CD4-positive, alpha-beta T cell (primary cell): ENCODE data around the gene COG5. TPM values are rescaled to one million over a fixed set of nuclear protein-coding genes. Genes with fewer than 3 reads are reported as not detected.

Source experiments
- ATAC-seq: fragments of 200-7000 bp; cut with Tn5 transposase; one replicate; pipeline ENCODE4 v1.10.0; 2022; ENCODE audit warnings: mild to moderate bottlenecking; ENCODE audit not compliant: poor library complexity
- CTCF ChIA-PET: fragments of 350-600 bp; sonication (Branson Sonifier 250); formaldehyde crosslinking; loops from one replicate; lab custom pipeline; 2021; ENCODE audit warnings: antibody characterized with exemption, inconsistent platforms; lab: Charles Lee
- POLR2A ChIA-PET: fragments of 350-600 bp; sonication (Branson Sonifier 250); formaldehyde crosslinking; loops from one replicate; lab custom pipeline; 2021; ENCODE audit warnings: antibody characterized with exemption, inconsistent platforms; lab: Charles Lee
- DNase-seq, 14 experiments: peaks; one replicate each; pipeline ENCODE4 v3.0.0-alpha.2; 2013 to 2020; ENCODE audit warnings: mixed read lengths in 2 of 14
- H3K27ac ChIP-seq, 2 donors: one replicate each; pipeline versions ENCODE4 v1.5.1 to v1.7.0; 2013; ENCODE audit warnings: low read length in 2 of 2, low read depth in 1 of 2, mild to moderate bottlenecking in 1 of 2
- H3K27me3 ChIP-seq, 2 experiments: 1 replicate in 1 of 2; 2 replicates in 1 of 2; pipeline versions ENCODE4 v1.6.1 to v1.7.0; 2013; ENCODE audit warnings: low read length in 2 of 2, control low read depth in 1 of 2, mild to moderate bottlenecking in 1 of 2, moderate library complexity in 1 of 2; ENCODE audit not compliant: insufficient read depth in 2 of 2, control insufficient read depth in 1 of 2
- H3K36me3 ChIP-seq: one replicate; pipeline ENCODE4 v1.6.1; 2013; ENCODE audit warnings: low read length, control low read depth; ENCODE audit not compliant: insufficient read depth
- H3K4me1 ChIP-seq: one replicate; pipeline ENCODE4 v1.6.1; 2013; ENCODE audit warnings: low read length, control low read depth; ENCODE audit not compliant: insufficient read depth
- H3K4me3 ChIP-seq: one replicate; pipeline ENCODE4 v1.5.1; 2013; ENCODE audit warnings: mild to moderate bottlenecking, low read length, moderate library complexity
- H3K9me3 ChIP-seq, 2 experiments: 1 replicate in 1 of 2; 2 replicates in 1 of 2; pipeline versions ENCODE4 v1.6.1 to v1.7.0; 2013; ENCODE audit warnings: low read length in 2 of 2, mild to moderate bottlenecking in 2 of 2, control low read depth in 1 of 2, moderate library complexity in 1 of 2; ENCODE audit not compliant: control insufficient read depth in 1 of 2, insufficient read depth in 1 of 2
- H3K27ac Mint-ChIP-seq: one replicate; pipeline ENCODE4 v1.8.0; 2020; ENCODE audit warnings: mixed read lengths
- H3K27me3 Mint-ChIP-seq: one replicate; pipeline ENCODE4 v1.8.0; 2021; ENCODE audit warnings: mixed read lengths
- H3K36me3 Mint-ChIP-seq: one replicate; pipeline ENCODE4 v1.8.0; 2021; ENCODE audit warnings: low read depth, mixed read lengths
- H3K4me1 Mint-ChIP-seq: one replicate; pipeline ENCODE4 v1.8.0; 2021; ENCODE audit warnings: low read depth, mixed read lengths
- H3K4me3 Mint-ChIP-seq: one replicate; pipeline ENCODE4 v1.8.0; 2020; ENCODE audit warnings: mild to moderate bottlenecking, mixed read lengths
- H3K9me3 Mint-ChIP-seq: one replicate; pipeline ENCODE4 v1.8.0; 2020; ENCODE audit warnings: mixed read lengths
- intact Hi-C, 2 experiments: fragments of 100-400 bp; cut with DNase I in 1 of 2; cut with micrococcal nuclease in 1 of 2; formaldehyde crosslinking; loops; one replicate each; pipeline versions ENCODE4 v1.15.1 to v1.9.0; 2023 to 2025; cut with DNase I, micrococcal nuclease
- total RNA-seq, 174 experiments: library from RNA in 2 of 174; stranded (reverse) in 2 of 174; gene quantifications; one replicate each; pipeline ENCODE4 v1.2.3 and lab custom pipeline; 2021 to 2026
- TF ChIP-seq, protein P1 (sequence below): fragments of 200-600 bp; IDR thresholded peaks from one replicate; pipeline ENCODE4 v1.8.0; 2022; ENCODE audit warnings: antibody characterized with exemption, mild to moderate bottlenecking

Gene COG5
- total RNA-seq, 2 experiments from 2014 or later = 43.4 to 44.5 TPM

DNA sequence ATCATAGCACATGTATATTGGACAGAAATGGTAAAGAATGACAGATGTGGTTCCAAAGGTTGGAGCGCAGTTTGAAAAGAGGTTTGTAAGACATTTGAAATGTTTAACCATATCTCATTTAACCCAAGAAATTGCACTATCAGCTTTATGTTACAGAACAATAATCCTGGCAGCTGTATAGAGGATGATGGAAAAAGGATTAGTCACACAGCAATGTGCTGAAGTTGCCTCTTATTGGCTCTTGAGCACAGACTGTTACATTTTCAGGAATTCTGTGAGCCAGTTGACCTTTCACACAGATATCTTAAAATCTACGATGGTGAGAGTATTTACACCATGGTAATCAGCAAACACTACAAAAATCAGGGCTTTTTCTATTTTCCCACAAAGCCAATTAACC lies 3.9 kb downstream of the COG5 start:
- no peaks in the 10 kb centered on the region for H3K9me3 Mint-ChIP-seq
- DNase-seq (no peak), ATAC-seq (no peak)
- Histone ChIP-seq H3K4me3 (no peak overlapping the region), H3K4me1 (peaks cover 40% of the 10 kb centered on the region), H3K27ac (peak overlapping the region in 1 of 2 donors; percentile 58), H3K9me3 (no peaks in the 10 kb centered on the region), H3K27me3 (no peaks in the 10 kb centered on the region), H3K36me3 (peaks cover 32% of the 10 kb centered on the region)
- H3K27ac Mint-ChIP-seq = peak overlapping the region; percentile 94
- ChIA-PET CTCF (interaction anchor here (1.2 kb wide), 1 partner anchor 22 kb away, joined by 3 read pairs; no protein-coding TSS in a partner anchor), POLR2A (interaction anchor here (0.9 kb wide), 1 partner anchor 183 kb away, joined by 3 read pairs; no protein-coding TSS in a partner anchor)
- no peaks in the 10 kb centered on the region for H3K27me3 Mint-ChIP-seq
- intact Hi-C loops = loop anchor here (5.0 to 10.0 kb wide), 7 partner anchors 185 to 1275 kb away; partner anchors contain the start of genes CBLL1 (in 1 of the 2), CCDC71L (in 1 of the 2), DLD (in 1 of the 2) and HBP1 (in 1 of the 2)
- peaks cover 69% of the 10 kb centered on the region for H3K4me1 Mint-ChIP-seq
- TF ChIP-seq, protein P1, sequence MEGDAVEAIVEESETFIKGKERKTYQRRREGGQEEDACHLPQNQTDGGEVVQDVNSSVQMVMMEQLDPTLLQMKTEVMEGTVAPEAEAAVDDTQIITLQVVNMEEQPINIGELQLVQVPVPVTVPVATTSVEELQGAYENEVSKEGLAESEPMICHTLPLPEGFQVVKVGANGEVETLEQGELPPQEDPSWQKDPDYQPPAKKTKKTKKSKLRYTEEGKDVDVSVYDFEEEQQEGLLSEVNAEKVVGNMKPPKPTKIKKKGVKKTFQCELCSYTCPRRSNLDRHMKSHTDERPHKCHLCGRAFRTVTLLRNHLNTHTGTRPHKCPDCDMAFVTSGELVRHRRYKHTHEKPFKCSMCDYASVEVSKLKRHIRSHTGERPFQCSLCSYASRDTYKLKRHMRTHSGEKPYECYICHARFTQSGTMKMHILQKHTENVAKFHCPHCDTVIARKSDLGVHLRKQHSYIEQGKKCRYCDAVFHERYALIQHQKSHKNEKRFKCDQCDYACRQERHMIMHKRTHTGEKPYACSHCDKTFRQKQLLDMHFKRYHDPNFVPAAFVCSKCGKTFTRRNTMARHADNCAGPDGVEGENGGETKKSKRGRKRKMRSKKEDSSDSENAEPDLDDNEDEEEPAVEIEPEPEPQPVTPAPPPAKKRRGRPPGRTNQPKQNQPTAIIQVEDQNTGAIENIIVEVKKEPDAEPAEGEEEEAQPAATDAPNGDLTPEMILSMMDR = no peak
- peaks cover 55% of the 10 kb centered on the region for H3K36me3 Mint-ChIP-seq
- no peak overlapping the region for H3K4me3 Mint-ChIP-seq

DNA sequence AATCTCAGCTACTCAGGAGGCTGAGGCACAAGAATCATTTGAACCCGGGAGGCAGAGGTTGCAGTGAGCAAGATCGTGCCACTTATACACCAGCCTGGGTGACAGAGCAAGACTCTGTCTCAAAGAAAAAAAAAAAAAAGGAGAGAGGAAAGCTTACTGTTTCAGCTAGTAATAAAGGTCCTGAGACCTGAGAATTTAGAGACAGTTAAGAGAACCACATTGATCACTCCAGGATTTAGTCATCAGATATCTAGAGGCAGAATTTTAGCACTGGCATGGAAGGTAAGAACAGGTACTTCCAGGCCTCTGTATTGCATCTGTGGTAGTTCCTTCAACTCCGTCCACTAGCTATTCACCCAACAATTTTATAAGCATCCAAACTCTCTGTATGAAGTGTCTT lies 7.8 kb downstream of the COG5 start:
- no peak overlapping the region for H3K27ac Mint-ChIP-seq
- H3K4me1 ChIP-seq = peaks cover 16% of the 10 kb centered on the region
- CTCF ChIA-PET = no interaction called here
- H3K4me1 Mint-ChIP-seq = peaks cover 65% of the 10 kb centered on the region
- DNase-seq = no peak
- no peaks in the 10 kb centered on the region for H3K27me3 Mint-ChIP-seq
- H3K4me3 Mint-ChIP-seq = no peak overlapping the region
- H3K36me3 ChIP-seq = peaks cover 57% of the 10 kb centered on the region
- H3K36me3 Mint-ChIP-seq = peaks cover 74% of the 10 kb centered on the region
- intact Hi-C loops = no loop called here
- no peaks in the 10 kb centered on the region for H3K27me3 ChIP-seq
- H3K9me3 ChIP-seq = no peaks in the 10 kb centered on the region
- no peak for ATAC-seq
- TF ChIP-seq, protein P1 = no peak
- H3K27ac ChIP-seq = no peak overlapping the region
- no peak overlapping the region for H3K4me3 ChIP-seq
- POLR2A ChIA-PET = no interaction called here
- H3K9me3 Mint-ChIP-seq = no peaks in the 10 kb centered on the region

DNA sequence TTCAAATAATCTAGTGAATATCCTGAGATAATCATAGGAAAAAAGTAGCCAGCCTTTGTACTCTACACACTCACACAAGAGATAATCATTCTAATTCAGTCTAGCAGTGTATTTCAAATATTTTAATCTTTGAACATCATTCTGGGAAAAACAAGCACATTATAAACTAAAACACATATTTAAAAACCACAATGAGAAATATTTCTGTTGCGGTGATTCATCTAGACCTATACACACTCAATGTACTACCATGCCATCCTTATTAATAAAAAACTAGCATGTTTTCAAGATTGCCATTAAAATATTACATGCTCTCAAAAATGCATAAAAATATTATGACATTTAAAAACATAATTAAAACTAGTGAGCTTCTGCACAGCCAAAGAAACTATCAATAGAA lies 11.8 kb downstream of the COG5 start:
- peaks cover 4% of the 10 kb centered on the region for H3K4me1 ChIP-seq
- peaks cover 90% of the 10 kb centered on the region for H3K36me3 Mint-ChIP-seq
- no peak overlapping the region for H3K27ac Mint-ChIP-seq
- H3K27me3 Mint-ChIP-seq = no peaks in the 10 kb centered on the region
- H3K36me3 ChIP-seq = peaks cover 63% of the 10 kb centered on the region
- no peak for ATAC-seq
- TF ChIP-seq, protein P1 = no peak
- H3K4me1 Mint-ChIP-seq = peaks cover 63% of the 10 kb centered on the region
- H3K9me3 ChIP-seq = no peaks in the 10 kb centered on the region
- no peak overlapping the region for H3K4me3 ChIP-seq
- no peak overlapping the region for H3K27ac ChIP-seq
- ChIA-PET POLR2A (interaction anchor here (1.3 to 1.6 kb wide), 2 partner anchors 12 kb away, joined by 3 to 5 read pairs; partner anchors contain the start of genes COG5 and DUS4L), CTCF (interaction anchor here (1.3 kb wide), 1 partner anchor 12 kb away, joined by 3 read pairs; the partner anchor contains the start of genes COG5 and DUS4L)
- H3K9me3 Mint-ChIP-seq = peaks cover 2% of the 10 kb centered on the region
- intact Hi-C loops = no loop called here
- H3K27me3 ChIP-seq = no peaks in the 10 kb centered on the region
- DNase-seq = no peak
- H3K4me3 Mint-ChIP-seq = no peak overlapping the region
